Loucy (cell line): Measurements from ENCODE around the gene RNU5B-1.

ENCODE experiments used
- CTCF ChIP-seq: fragments of 200-600 bp; sonication (generic); conservative IDR thresholded peaks from 2 replicates; pipeline ENCODE4 v1.5.1; 2014; ENCODE audit warnings: mild to moderate bottlenecking, antibody characterized with exemption, low read length
- EZH2phosphoT487 ChIP-seq: fragments of 200-600 bp; IDR thresholded peaks from 2 replicates; pipeline ENCODE4 v1.6.1; 2018; ENCODE audit warnings: antibody characterized with exemption, mild to moderate bottlenecking, moderate library complexity, borderline replicate concordance

GRCh38 chr15:65292938-65293518 lies 11.4 kb upstream of the RNU5B-1 start:
- TF ChIP-seq CTCF (no peak), EZH2phosphoT487 (no peak)
